ENCODE results near the gene GSTT2B.
"Not testable (repeated sequence)": the region's sequence is repeated elsewhere in the genome, so short reads cannot be mapped to it uniquely, and the experiment has no call there.

GSTT2B gene

DNA sequence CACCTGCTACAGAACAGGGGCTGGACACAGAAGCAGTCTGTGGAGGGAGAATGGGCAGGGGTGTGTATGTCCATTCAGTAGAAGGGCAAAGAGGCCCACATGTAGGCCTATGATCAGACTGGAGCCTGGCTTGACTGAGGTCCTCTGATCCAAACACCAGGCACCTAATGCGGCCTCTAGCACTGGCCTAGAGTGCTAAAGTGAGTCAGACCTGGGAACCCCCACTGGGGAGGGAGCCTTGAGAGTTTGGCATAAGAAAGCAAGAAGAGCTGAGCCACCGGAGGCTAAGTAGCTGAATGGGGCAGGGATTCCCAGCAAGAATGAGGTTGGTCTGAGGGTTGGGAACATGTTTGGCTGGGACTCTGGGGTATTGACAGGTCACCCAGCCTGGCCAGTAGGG lies 9.6 kb downstream of the GSTT2B start:
- in situ Hi-C loops (cut with HindIII; ENCODE audit: low sequenced_read_pairs): not testable (repeated sequence)

DNA sequence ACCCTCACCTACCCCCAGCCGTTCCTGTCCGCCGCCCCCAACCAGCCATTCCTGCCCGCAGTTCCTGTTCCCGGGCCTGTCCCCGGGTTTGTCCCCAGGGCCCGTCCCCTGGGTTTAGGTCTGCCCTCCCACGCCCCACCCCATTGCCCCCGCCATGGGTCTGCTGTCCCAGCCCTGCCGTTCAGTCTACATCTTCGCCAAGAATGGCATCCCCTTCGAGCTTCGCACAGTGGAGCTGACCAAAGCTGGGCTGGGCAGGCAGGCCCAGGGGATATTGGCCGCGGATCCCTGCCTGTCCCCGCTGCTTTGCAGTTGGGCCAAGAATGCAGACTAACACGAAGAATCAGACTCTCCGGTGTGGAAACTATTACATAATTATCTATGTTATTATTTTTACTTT lies 11.2 kb downstream of the GSTT2B start:
- in situ Hi-C loops (cut with HindIII; ENCODE audit: low sequenced_read_pairs): not testable (repeated sequence)

DNA sequence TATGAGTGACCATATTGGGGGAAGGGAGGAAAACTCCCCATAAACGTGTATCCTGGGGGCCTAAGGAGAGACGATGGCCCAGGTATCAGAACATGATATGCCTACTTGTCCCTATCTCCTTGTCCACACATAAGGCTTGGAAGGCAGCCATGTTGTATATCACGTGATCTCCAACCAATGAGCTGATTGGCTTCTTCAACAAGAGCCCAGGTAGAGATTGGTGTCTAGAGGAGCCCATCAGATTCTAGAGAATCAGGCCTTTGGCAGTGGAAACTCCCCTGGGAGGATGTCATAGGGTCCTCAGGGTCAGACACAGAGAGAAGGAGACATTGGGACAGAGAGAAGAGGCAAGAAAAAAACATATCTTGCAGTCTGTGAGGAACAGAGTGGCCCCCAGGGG lies 13.6 kb downstream of the GSTT2B start:
- in situ Hi-C loops (cut with HindIII; ENCODE audit: low sequenced_read_pairs): not testable (repeated sequence)

DNA sequence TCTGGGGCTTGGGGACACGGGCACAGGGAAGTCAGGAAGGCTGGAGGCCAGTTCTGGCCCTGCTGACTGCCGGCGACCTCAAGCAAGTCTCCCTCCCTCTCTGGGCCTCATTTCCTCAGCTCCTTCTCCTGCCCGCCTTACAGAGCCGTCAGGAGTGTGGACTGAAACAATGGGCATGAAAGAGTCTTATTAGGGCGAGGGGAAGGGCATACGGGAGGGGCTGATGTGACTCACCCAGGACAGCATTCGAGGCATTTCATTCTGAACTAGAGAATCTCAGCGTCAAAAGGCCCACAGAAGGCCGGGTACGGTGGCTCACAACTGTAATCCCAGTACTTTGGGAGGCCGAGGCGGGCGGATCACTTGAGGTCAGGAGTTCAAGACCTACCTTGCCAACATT lies 20.8 kb downstream of the GSTT2B start:
- in situ Hi-C loops (cut with HindIII; ENCODE audit: low sequenced_read_pairs): not testable (repeated sequence)

DNA sequence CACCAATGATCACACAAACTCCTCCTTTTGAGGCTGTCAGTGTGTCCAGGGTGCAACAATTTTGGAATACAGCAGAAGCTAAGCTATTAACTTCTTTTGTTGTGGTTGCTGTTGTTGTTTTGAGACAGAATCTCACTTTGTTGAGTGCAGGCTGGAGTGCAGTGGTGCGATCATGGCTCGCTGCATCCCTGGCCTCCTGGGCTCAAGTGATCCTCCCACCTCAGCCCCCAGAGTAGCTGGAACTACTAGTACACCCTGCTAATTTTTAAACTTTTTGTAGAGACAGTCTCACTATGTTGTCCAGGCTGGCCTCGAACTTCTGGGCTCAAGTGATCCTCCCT lies 22.0 kb downstream of the GSTT2B start:
- in situ Hi-C loops (cut with HindIII; ENCODE audit: low sequenced_read_pairs): no loop called here

DNA sequence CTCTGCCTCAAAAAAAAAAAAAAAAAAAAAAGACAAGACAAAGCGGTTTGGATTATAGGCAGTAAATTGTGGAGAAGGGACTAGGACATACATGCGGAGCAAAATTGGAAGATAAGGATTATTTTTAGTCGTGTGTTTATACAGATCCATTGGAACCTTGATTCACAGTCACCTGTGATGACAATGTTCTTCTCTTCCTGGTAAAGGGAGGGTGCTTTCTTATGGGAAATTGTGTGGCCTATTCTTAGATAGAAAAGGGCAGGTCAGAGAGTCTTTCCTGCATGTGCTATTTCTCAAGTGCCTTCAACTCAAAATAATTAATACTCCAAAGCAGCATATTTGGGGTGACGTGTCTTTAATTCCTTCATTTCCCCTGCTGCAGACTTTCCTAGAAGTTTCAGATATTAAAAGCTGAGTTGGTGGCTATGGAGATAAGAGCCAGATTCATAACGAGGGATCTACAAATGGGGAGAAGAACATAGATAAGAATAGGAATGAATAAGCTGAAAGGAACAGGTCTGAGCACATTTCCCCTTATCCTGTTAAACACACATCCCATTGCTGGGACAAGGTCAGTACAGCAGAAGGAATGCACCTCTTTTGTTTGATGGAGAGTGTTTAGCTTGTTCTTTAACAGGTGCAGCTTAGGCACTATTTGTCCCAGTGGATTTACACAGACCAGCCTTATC lies 22.5 kb downstream of the GSTT2B start:
- in situ Hi-C loops (cut with HindIII; ENCODE audit: low sequenced_read_pairs): no loop called here

DNA sequence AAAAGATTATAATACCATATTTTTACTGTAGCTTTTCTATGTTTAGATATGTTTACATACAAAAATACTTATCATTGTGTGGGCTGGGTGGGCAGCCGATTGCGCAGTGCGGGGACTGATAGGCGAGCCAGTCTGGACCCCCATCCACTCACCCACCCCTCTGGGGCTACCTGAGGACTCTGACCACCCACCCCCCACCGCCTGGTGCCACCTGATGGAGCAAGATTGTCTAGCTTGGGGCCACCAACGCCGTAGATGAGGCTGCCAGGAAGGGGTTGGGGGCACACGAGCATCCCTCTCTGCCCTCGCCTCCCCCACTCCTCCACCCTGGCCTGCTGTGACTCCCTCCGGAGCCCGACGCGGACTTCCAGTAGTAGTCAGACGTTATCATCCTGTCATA lies 34.4 kb downstream of the GSTT2B start:
- in situ Hi-C loops (cut with HindIII; ENCODE audit: low sequenced_read_pairs): no loop called here

DNA sequence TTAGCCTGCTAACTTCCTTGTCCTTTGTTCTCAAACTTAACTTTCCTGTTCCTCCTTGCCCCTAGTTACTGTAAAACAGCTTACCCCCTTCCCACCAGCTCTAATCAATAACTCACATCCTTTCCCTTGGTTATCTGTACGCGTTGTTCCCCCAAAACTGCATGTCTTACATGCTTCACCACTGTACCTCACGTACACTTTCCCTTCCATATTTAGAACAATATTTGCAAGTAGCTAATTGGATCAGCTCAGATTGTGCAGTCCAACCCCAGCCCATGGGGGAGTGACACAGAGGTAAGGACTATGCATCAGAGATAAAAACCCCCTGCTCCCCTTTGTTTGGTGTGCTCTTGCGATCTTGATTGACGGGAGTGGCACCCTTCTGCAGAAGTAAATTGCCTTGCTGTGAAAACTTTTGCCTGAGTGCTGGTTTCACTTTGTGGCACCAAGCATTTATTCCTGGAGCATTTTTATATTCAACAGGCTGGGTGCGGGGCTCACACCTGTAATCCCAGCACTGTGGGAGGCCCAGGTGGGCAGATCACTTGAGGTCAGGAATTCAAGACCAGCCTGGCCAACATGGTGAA lies 35.9 kb downstream of the GSTT2B start:
- in situ Hi-C loops (cut with HindIII; ENCODE audit: low sequenced_read_pairs): no loop called here

DNA sequence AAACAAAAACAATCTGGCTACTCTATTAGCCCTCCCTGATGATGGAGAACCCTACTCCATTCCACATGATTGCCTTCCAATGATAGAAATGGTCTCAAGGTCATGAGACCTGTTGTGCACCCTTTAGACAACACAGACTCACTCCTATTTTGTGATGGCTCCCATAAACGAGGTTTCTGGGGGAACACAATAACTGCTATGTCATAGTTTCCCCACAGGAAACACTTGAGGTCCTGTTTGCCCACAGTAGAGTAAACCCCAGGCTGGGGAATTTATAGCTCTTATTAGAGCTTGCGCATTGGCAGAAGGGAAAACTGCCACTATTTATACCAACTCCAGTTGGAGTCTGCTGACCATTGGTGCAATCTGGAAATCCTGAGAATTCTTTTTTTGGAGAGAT lies 38.1 kb downstream of the GSTT2B start:
- in situ Hi-C loops (cut with HindIII; ENCODE audit: low sequenced_read_pairs): no loop called here

DNA sequence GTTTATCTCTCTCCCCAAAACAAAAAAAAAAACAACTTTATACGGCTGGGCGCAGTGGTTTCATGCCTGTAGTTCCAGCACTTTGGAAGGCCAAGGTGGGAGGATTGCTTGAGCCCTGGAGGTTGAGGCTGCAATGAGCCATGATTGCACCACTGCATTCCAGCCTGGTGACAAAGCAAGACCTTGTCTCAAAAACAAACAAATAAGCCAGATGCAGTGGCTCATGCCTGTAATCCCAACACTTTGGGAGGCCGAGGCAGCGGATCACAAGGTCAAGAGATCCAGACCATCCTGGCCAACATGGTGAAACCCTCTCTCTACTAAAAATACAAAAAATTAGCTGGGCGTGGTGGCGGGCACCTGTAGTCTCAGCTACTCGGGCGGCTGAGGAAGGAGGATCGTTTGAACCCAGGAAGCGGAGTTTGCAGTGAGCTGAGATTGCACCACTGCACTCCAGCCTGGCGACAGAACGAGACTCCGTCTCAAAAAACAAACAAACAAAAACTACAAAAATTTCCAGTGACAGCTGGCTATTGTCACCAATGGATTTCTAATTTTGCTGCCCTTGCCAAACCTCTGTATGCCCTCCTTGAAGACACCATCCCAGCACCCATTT lies 39.3 kb downstream of the GSTT2B start:
- in situ Hi-C loops (cut with HindIII; ENCODE audit: low sequenced_read_pairs): not testable (repeated sequence)

DNA sequence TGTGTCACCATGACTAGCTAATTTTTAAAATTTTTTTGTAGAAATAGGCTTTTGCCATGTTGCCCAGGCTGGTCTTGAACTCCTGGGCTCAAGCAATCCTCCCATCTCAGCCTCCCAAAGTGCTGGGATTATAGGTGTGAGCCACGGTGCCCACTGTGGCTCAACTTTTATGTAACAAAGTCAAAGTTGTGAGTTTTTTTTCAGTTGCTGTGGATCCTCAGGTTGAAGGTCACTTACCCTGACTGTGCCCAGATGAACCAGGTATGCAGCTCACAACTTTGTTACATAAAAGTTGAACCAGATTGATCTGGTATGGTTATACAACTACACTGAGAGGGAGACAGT lies 40.8 kb downstream of the GSTT2B start:
- in situ Hi-C loops (cut with HindIII; ENCODE audit: low sequenced_read_pairs): not testable (repeated sequence)

DNA sequence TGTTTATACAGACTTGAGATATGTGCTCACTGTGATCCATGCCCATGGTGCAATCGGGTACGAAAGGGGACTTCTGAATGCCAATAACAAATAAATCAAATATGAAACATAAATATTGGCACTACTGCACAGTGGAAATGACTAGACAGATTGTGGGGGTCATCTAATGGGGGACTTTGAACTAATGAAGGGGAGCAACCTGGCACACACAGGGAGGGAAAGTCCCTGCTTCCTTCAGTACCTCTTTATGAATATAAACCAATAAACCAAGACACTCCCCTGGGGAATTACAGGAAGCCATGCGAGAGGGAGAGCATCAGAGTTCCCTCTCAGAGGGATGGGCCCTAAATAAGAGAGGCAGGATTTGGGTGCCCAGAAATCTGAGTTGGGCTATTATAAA lies 45.7 kb downstream of the GSTT2B start:
- in situ Hi-C loops (cut with HindIII; ENCODE audit: low sequenced_read_pairs): no loop called here

DNA sequence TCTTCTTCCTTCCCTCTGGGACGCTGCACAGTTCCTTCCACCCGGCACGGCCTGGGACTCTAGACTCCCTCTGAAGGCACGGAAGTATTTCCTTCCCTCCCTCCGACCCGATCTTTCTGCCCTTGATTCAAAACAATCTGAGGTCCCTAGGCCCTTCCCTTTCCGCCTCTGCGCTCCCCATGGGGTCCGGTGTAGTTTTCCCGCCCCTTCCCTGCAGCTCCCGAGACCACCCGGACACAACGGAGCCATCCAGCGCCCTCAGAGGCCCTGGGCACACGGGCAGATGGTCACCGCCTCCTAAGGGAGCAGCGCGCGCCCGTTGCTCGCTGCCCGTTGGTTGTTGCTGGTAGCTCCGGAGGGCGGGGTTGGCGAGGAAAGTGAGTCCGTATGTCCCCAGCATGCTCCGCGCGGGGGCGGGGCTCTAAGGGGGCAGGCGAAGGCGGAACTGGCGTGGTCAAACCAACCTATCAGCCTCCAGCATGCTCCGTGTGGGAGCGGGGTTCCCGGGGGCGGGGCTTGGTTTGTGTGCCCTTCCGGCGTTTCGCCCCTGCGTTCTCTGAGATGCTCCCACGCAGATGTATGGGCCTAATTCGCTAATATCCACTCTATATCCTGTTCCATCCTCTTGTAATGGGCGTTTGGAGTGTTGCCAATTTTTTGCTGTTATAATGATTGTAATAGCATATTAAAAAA lies 47.2 kb downstream of the GSTT2B start:
- in situ Hi-C loops (cut with HindIII; ENCODE audit: low sequenced_read_pairs): no loop called here

DNA sequence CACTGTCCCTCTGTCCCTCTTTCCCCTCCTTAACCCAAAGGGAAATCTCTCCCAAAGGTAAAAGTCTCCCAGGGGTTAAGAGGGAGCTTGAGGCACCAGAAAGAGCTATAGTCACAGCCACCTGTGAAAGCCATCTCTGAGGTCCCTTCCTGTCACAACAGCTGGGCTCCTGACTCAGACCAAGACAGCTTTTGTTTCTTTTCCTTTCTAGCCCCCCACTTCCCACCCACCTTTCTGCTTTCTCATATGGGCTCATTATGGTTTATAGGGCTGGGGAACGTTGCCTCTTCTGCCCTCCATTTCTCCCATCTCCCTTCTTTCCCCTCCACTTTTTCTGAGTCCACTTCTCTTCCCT lies 47.7 kb downstream of the GSTT2B start:
- in situ Hi-C loops (cut with HindIII; ENCODE audit: low sequenced_read_pairs): no loop called here

DNA sequence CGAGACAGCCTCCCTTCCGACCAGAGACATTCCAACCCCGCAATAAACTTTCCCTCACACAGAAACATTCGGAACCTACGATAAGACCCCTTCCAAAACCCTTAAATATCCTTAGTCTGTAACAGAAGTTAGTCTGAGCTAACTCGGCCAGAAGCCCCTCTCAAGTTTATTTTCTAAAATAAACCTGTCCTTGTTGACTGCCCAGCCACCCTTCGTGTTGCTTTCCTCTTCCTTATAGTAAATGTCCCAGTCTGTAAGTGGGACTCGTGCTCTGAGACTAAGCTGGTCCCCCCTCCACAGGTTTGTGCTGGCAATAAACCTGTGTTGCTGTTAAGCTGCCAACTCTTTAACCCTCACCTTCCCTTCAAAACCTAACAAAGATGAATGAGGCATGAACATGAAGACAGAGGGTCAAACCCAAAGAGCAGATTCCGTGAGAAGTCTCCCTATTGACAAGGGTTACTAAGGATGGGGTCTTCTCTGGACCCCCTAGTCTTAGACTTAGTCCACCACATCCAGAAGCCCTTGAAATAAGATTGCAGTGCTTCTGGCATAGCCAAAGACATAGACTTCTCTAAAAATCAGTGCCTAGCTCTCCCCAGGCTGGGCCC lies 48.6 kb downstream of the GSTT2B start:
- in situ Hi-C loops (cut with HindIII; ENCODE audit: low sequenced_read_pairs): no loop called here

DNA sequence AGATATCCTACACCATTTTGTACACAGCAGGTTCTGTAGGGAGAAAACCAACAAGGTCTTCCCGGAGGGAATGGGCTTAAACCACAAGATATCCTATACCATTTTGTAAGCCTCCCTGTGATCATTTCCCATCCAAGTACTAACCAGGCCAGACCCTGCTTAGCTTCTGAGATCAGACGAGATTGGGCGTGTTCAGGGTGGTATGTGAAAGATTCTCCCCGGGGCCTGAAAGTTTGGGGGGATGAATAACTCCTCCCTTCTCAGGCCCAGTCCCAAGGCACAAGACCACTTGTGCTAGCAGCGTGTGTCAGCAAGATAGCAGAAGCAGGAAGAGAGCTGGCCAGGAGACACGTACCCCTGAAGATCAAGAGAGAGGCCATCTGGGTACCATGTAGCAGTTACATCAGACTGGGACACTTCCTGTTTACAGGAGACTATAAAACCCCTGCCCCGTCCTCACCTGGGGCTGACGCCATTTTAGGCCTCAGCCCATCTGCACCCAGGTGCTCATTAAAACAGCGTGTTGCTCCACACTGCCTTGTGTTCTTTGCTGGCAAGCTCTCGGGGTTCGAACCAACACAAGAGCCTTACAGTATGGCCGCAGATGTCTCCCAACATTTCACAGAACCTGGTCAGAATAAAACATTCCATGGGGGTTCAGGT lies 49.5 kb downstream of the GSTT2B start:
- in situ Hi-C loops (cut with HindIII; ENCODE audit: low sequenced_read_pairs): no loop called here

DNA sequence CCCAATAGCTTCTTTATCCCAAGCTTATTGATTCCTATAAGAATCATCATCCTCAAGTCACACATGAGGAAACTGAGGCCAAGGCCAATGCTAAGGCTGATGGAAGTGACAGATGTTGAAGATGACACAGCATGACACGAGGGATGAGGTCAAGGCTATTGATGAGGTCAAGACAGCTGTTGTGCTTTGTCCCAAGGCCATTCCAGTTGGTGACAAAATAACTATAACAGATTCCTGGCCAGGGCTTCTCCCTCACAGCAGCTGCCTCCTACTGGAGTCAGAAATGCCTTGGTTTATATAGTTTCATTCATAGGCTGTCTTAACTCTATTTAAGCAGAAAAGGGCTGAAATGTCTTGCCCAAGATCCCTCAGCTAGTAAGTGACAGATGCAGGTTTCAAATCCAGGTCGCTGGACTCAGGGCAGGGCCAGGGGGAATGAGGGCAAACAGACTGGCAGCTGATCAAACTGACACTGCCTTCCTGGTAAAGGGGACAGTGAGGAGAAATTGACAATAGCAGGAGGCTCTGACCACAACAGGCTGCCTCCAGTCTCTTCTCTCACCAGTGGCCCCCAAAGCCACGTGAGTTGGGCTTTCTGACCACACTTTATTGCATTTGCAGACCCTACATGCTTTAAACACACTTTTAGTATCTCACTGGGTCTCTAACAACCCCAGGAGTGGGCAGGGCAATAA lies 50.4 kb downstream of the GSTT2B start:
- in situ Hi-C loops (cut with HindIII; ENCODE audit: low sequenced_read_pairs): no loop called here

DNA sequence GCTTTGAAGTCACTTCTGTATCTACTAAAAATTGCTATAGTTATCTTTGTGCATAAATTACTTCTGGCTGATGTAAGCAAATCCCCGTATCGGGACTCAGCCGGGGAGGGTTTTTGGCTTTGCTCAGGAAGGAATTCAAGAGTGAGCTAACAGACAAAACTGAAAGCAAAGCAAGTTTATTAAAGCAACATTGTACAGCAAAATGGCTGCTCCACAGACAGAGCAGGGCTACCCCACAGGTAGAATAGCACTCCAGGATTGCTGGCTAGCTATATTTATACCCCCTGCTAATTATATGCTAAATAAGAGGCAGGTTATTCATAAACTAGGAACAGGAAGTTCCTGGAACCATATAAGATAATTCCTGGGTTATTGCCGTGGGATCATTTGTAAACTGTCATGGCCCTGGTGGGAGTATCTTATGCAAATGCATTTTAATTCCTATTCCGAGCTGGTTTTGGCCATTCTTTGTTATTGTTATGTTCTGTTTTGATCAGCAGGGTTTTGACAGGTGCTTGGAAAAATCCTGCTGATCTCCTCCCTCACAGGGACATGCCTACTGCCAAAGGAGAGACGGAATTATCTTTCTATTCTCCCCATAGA lies 51.6 kb downstream of the GSTT2B start:
- in situ Hi-C loops (cut with HindIII; ENCODE audit: low sequenced_read_pairs): no loop called here

DNA sequence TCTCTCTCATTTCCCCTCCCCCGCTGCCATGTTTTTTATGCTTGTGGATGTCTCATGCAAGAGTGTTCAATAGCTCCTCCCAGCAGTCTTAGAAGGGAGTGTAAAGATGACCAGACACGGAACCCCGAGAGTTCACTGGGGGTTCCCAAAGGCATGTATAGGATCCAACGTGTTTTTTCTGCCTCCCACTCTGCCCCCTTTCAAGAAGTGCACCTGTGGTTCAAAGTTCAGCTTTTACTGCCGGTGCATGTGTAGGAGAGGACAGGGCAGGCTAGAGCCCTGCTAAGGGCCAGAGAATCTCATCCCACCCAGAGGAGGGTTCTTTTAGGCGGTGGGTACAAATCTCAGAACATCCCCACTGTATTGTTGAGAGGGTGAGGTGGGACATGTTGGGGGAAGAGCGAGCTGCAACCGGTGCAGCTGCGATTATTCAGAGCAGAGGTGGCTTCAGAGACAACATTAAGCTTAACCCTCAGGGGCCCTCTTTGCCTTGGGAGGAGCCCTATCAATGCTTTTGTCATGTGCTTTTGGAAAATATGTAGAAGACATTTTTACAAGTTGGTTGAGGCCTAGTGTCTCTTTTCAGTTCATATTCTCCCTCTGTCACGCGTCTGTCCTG lies 52.3 kb downstream of the GSTT2B start:
- in situ Hi-C loops (cut with HindIII; ENCODE audit: low sequenced_read_pairs): no loop called here

DNA sequence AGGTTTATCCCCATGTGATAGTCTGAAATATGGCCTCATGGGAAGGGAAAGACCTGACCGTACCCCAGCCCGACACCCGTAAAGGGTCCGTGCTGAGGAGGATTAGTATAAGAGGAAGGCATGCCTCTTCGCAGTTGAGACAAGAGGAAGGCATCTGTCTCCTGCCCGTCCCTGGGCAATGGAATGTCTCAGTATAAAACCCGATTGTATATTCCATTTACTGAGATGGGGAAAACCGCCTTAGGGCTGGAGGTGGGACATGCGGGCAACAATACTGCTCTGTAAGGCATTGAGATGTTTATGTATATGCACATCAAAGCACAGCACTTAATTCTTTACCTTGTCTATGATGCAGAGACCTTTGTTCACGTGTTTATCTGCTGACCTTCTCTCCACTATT lies 53.6 kb downstream of the GSTT2B start:
- in situ Hi-C loops (cut with HindIII; ENCODE audit: low sequenced_read_pairs): not testable (repeated sequence)
